Colonic mucosa (tissue), 4 donors: ENCODE measurements around the gene TMEM229A. TPM values are rescaled to one million over a fixed set of nuclear protein-coding genes. Genes with fewer than 3 reads are reported as not detected.
"Not testable (repeated sequence)": the region's sequence is repeated elsewhere in the genome, so short reads cannot be mapped to it uniquely, and the experiment has no call there.

Source experiments
- DNase-seq: peaks from one replicate; pipeline ENCODE4 v3.0.0-alpha.2; 2020
- H3K27ac ChIP-seq: fragments of 200-600 bp; one replicate; pipeline ENCODE4 v1.8.0; 2021
- H3K27me3 ChIP-seq: fragments of 200-600 bp; one replicate; pipeline ENCODE4 v1.8.0; 2021
- H3K36me3 ChIP-seq: fragments of 200-600 bp; one replicate; pipeline ENCODE4 v1.8.0; 2021
- H3K4me1 ChIP-seq: fragments of 200-600 bp; one replicate; pipeline ENCODE4 v1.8.0; 2021; ENCODE audit warnings: mild to moderate bottlenecking
- H3K4me3 ChIP-seq: fragments of 200-600 bp; one replicate; pipeline ENCODE4 v1.8.0; 2021
- H3K9ac ChIP-seq, 2 donors: one replicate each; pipeline ENCODE4 v1.7.0; 2013; ENCODE audit warnings: control low read depth in 2 of 2, low read depth in 2 of 2, low read length in 2 of 2
- H3K9me3 ChIP-seq: fragments of 200-600 bp; one replicate; pipeline ENCODE4 v1.8.0; 2021
- intact Hi-C: fragments of 100-400 bp; cut with DNase I; formaldehyde crosslinking; loops from one replicate; pipeline ENCODE4 v1.14.1; 2022
- total RNA-seq, 2 donors: library from RNA; stranded (reverse); fragmentation: NEBNext Ultra II Directional in 1 of 2; extraction: Animal tissue kit (Norgen Biotek cat#: 25700) in 1 of 2; gene quantifications; one replicate each; pipeline ENCODE4 v1.2.1, GENCODE V29; 2021
- TF ChIP-seq, protein P1 (sequence below): fragments of 200-600 bp; IDR thresholded peaks from one replicate; pipeline ENCODE4 v1.8.0; 2022; ENCODE audit warnings: antibody characterized with exemption, mild to moderate bottlenecking
- donor health status: healthy.
- donor health status: DM: no; HTN: no; CAD: no.
- donor health status: DM: no; HTN: no; CAD: no.

Gene TMEM229A
- total RNA-seq, 2 donors from 2014 or later: not detected

DNA sequence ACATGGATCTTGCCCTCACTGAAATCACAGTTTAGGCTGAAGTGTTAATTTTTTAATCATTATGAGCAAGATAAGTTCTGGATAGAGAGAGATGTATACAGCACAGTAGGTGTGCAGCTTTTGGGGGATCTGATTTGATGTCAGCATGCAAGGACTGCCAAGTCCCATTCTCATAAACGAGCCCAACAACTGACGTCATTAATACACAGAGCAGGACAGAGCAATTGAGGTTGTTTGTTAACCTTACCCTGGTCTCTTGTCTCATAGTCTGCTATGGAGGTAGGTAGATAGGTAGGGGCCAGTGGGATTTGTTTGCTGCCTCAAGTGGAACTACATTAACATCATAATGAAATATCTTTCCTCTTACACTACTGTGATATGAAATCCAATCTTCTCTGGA, 8.6 kb upstream of the TMEM229A start:
- Histone ChIP-seq H3K27ac (no peak overlapping the region), H3K9me3 (no peaks in the 10 kb centered on the region), H3K4me1 (no peaks in the 10 kb centered on the region), H3K9ac (no peak overlapping the region), H3K36me3 (no peaks in the 10 kb centered on the region), H3K27me3 (no peaks in the 10 kb centered on the region), H3K4me3 (no peak overlapping the region)
- no peak for DNase-seq
- intact Hi-C loops: no loop called here
- TF ChIP-seq, protein P1, sequence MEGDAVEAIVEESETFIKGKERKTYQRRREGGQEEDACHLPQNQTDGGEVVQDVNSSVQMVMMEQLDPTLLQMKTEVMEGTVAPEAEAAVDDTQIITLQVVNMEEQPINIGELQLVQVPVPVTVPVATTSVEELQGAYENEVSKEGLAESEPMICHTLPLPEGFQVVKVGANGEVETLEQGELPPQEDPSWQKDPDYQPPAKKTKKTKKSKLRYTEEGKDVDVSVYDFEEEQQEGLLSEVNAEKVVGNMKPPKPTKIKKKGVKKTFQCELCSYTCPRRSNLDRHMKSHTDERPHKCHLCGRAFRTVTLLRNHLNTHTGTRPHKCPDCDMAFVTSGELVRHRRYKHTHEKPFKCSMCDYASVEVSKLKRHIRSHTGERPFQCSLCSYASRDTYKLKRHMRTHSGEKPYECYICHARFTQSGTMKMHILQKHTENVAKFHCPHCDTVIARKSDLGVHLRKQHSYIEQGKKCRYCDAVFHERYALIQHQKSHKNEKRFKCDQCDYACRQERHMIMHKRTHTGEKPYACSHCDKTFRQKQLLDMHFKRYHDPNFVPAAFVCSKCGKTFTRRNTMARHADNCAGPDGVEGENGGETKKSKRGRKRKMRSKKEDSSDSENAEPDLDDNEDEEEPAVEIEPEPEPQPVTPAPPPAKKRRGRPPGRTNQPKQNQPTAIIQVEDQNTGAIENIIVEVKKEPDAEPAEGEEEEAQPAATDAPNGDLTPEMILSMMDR: no peak

DNA sequence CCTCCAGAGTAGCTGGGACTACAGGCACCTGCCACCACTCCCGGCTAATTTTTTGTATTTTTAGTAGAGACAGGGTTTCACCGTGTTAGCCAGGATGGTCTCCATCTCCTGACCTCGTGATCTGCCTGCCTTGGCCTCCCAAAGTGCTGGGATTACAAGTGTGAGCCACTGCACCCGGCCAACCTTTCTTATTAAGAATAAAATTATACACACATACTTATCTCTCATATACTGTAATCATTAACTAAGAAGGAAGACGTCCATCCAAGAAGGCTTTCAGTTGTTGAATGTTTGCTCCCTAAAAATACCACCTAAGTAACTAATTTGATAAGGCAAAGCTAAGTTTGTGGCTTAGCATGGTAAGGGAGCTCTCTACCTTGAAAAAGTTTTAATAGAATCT, 5.0 kb upstream of the TMEM229A start:
- intact Hi-C loops, H3K9me3 ChIP-seq, H3K27ac ChIP-seq, H3K4me1 ChIP-seq, H3K4me3 ChIP-seq, H3K9ac ChIP-seq, DNase-seq, H3K36me3 ChIP-seq: not testable (repeated sequence)
- H3K27me3 ChIP-seq: peaks cover 15% of the 10 kb centered on the region

DNA sequence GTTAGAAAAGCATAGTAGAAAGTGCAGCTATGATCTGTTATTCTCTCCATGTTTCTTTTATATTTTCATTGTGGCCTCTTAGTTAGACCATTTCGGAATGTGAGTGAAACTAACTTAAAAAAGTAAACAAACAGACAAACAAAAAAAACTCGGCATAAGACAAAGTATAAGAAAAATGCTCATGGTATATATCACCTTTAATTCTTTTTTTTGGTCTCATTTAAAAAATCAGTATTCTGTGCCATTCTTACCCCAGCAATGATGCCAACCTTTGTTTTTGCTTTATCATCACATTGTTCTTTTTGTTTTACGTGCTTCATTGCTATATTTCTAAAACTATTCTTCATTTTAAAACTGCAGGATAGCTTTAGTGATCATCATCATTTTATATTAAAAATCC, 2.8 kb upstream of the TMEM229A start:
- Histone ChIP-seq H3K9me3 (no peaks in the 10 kb centered on the region), H3K9ac (no peak overlapping the region), H3K36me3 (no peaks in the 10 kb centered on the region), H3K27ac (no peak overlapping the region), H3K27me3 (peaks cover 25% of the 10 kb centered on the region), H3K4me1 (peaks cover 13% of the 10 kb centered on the region), H3K4me3 (no peak overlapping the region)
- TF ChIP-seq, protein P1: no peak
- no peak for DNase-seq
- intact Hi-C loops: no loop called here

DNA sequence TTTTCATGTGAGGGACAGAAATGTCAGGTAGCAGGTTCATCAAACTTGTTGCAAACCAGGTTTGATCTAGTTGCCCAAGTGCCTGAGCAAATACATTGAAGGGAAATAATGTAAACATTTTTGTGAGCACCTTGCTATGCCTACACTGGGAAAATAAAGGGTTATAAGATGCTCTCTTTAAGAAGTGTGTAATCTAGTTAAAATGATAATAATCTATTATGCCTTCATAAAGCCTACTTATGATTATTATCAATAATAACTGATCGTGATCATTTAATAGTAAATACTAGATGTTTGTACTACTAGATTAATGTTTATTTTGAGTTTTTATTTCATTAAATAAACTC, 1.9 kb upstream of the TMEM229A start:
- Histone ChIP-seq H3K4me1 (peaks cover 13% of the 10 kb centered on the region), H3K9me3 (no peaks in the 10 kb centered on the region), H3K27me3 (peaks cover 25% of the 10 kb centered on the region), H3K4me3 (no peak overlapping the region), H3K36me3 (no peaks in the 10 kb centered on the region), H3K9ac (no peak overlapping the region), H3K27ac (no peak overlapping the region)
- DNase-seq: no peak
- TF ChIP-seq, protein P1: no peak
- intact Hi-C loops: no loop called here

DNA sequence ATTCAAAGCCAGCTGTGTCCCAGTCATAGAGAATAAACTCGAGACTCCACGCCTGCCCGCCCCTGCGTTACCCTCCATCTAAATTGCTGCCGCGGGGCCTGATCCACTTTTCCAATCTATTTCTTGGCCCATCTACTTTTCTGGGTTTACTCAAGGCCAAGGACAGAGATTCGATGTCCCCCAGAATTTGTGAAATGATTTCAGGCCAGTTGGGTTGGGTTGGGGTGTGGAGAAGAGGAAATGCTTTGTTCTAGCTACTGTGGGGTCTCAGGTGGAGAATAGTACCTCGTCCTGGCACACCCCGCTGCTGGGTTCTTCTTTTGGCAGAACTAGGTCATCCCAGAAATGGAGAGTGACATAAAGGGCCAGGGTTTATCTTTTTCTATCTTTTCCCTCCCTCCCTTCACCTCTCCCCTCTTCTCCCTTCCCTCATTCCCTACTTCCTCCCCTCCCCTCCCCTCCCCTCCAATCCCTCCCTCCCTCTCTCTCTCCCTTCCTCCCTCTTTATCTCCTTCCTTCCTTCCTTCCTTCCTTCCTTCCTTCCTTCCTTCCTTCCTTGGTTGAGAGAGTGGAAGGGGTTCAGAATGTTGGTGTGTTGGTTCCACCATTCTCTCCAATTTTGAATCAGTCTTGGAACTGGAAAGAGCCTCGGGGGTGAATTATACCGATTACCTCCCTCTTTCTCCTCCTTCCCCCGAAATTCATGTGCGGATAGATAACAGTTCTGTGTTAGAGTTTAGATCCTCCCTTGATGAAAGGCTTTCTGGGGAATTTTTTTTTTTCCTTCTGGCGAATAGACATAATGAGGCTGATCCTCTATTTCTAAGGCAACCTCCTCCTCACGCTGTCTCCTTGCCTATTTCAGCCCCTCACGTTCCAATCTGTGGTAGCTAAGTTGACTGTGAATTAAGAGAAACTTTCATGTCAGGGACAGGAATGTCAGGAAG, 1.2 kb upstream of the TMEM229A start:
- TF ChIP-seq, protein P1: no peak
- DNase-seq: no peak
- Histone ChIP-seq H3K27me3 (peaks cover 25% of the 10 kb centered on the region), H3K9me3 (no peaks in the 10 kb centered on the region), H3K9ac (no peak overlapping the region), H3K36me3 (no peaks in the 10 kb centered on the region), H3K4me1 (peaks cover 13% of the 10 kb centered on the region), H3K4me3 (no peak overlapping the region), H3K27ac (no peak overlapping the region)
- intact Hi-C loops: no loop called here
